ENCODE data around the gene DIAPH2. TPM values are rescaled to one million over a fixed set of nuclear protein-coding genes. Genes with fewer than 3 reads are reported as not detected.

The DIAPH2 gene
- total RNA-seq, 1 experiment from 2014 or later: 10.9 TPM

GRCh38 chrX:96989830-96990571 is 305.4 kb downstream of the DIAPH2 start:
- no TSS peak for BruUV-seq (replicated peaks)
- Histone ChIP-seq H3K9me2 (ENCODE audit: insufficient read depth) (no peaks in the 10 kb centered on the region), H3K36me3 (ENCODE audit: control insufficient read depth in 1 of 2, insufficient read depth in 2 of 2, low read length in 2 of 2) (no peaks in the 10 kb centered on the region), H3K9me3 (ENCODE audit: control insufficient read depth in 1 of 2, insufficient read depth in 1 of 2, low read depth in 1 of 2, low read length in 2 of 2) (no peaks in the 10 kb centered on the region), H3K4me1 (ENCODE audit: control insufficient read depth in 1 of 2, insufficient read depth in 2 of 2, low read length in 2 of 2) (no peaks in the 10 kb centered on the region), H2AFZ (ENCODE audit: low read depth, low read length, poor library complexity, severe bottlenecking) (no peak overlapping the region), H4K20me1 (ENCODE audit: insufficient read depth) (no peaks in the 10 kb centered on the region), H3K27ac (ENCODE audit: low read depth, low read length) (no peak overlapping the region), H3K79me2 (ENCODE audit: insufficient read depth, low read length) (no peaks in the 10 kb centered on the region), H3K4me3 (replicated peaks in 1 of 2; ENCODE audit: low read depth in 1 of 2, low read length in 2 of 2) (no peak overlapping the region), H3K27me3 (ENCODE audit: insufficient read depth, low read length) (no peaks in the 10 kb centered on the region), H3K9ac (ENCODE audit: low read length) (no peak overlapping the region), H3K4me2 (ENCODE audit: low read length) (no peak overlapping the region)
- ChIA-PET POLR2A (no interaction called here), CTCF (no interaction called here), RAD21 (ENCODE audit: low non-redundant PET in 1 of 2, low total read pairs in 2 of 2, uncharacterized antibody in 2 of 2, unreplicated experiment in 2 of 2) (no interaction called here)
- no peak for ATAC-seq
- TF ChIP-seq ZFX (IDR thresholded peaks at IDR 0.05) (no peak), ATF3 (IDR thresholded peaks at IDR 0.05) (no peak), POLR2AphosphoS5 (IDR thresholded peaks at IDR 0.05; ENCODE audit: low read depth, low read length) (no peak)
- intact Hi-C loops (cut with micrococcal nuclease): no loop called here
- DNase-seq (ENCODE audit: low read depth, low spot score): no peak

- ChIA-PET POLR2A (no interaction called here), RAD21 (ENCODE audit: low non-redundant PET in 1 of 2, low total read pairs in 2 of 2, uncharacterized antibody in 2 of 2, unreplicated experiment in 2 of 2) (no interaction called here), CTCF (no interaction called here)
- no TSS peak for BruUV-seq (replicated peaks)
- H3K9ac ChIP-seq (ENCODE audit: low read length): no peak overlapping the region
- H3K36me3 ChIP-seq (ENCODE audit: control insufficient read depth in 1 of 2, insufficient read depth in 2 of 2, low read length in 2 of 2): no peaks in the 10 kb centered on the region
- H3K4me3 ChIP-seq (replicated peaks in 1 of 2; ENCODE audit: low read depth in 1 of 2, low read length in 2 of 2): no peak overlapping the region
- no peaks in the 10 kb centered on the region for H3K9me3 ChIP-seq (ENCODE audit: control insufficient read depth in 1 of 2, insufficient read depth in 1 of 2, low read depth in 1 of 2, low read length in 2 of 2)
- H4K20me1 ChIP-seq (ENCODE audit: insufficient read depth): no peaks in the 10 kb centered on the region
- no peak overlapping the region for H3K27ac ChIP-seq (ENCODE audit: low read depth, low read length)
- ATAC-seq (no peak), DNase-seq (ENCODE audit: low read depth, low spot score) (no peak)
- H3K9me2 ChIP-seq (ENCODE audit: insufficient read depth): no peaks in the 10 kb centered on the region
- no peak overlapping the region for H2AFZ ChIP-seq (ENCODE audit: low read depth, low read length, poor library complexity, severe bottlenecking)
- no peak overlapping the region for H3K4me2 ChIP-seq (ENCODE audit: low read length)
- H3K4me1 ChIP-seq (ENCODE audit: control insufficient read depth in 1 of 2, insufficient read depth in 2 of 2, low read length in 2 of 2): no peaks in the 10 kb centered on the region
- no peaks in the 10 kb centered on the region for H3K27me3 ChIP-seq (ENCODE audit: insufficient read depth, low read length)
- no peaks in the 10 kb centered on the region for H3K79me2 ChIP-seq (ENCODE audit: insufficient read depth, low read length)
- intact Hi-C loops (cut with micrococcal nuclease): no loop called here
- no peak for TF ChIP-seq ATF3 (IDR thresholded peaks at IDR 0.05)
- no peak for TF ChIP-seq YY1 (IDR thresholded peaks at IDR 0.05; ENCODE audit: extremely low read depth, insufficient replicate concordance, low read depth, low read length)
- TF ChIP-seq MAX (IDR thresholded peaks at IDR 0.05): no peak
- TF ChIP-seq RAD21 (IDR thresholded peaks at IDR 0.05; ENCODE audit: low read depth): no peak
- TF ChIP-seq CEBPB (IDR thresholded peaks at IDR 0.05; ENCODE audit: low read depth): no peak
- no peak for TF ChIP-seq SP1 (IDR thresholded peaks at IDR 0.05; ENCODE audit: low read depth)
- no peak for TF ChIP-seq POLR2A (IDR thresholded peaks at IDR 0.05; ENCODE audit: borderline replicate concordance, extremely low read depth, insufficient read depth, insufficient read length)
- TF ChIP-seq EZH2phosphoT487 (IDR thresholded peaks at IDR 0.05; ENCODE audit: borderline replicate concordance): no peak
- no peak for TF ChIP-seq REST (IDR thresholded peaks at IDR 0.05; ENCODE audit: low read depth)
- no peak for TF ChIP-seq FOSL1 (IDR thresholded peaks at IDR 0.05; ENCODE audit: low read depth)
- TF ChIP-seq ZFX (IDR thresholded peaks at IDR 0.05): no peak
- TF ChIP-seq CTCF (IDR thresholded peaks at IDR 0.05 in 2 of 3, conservative IDR thresholded peaks at IDR 0.05 in 1 of 3; ENCODE audit: borderline replicate concordance in 1 of 3, insufficient read depth in 1 of 3, low read depth in 2 of 3, low read length in 2 of 3): no peak
- TF ChIP-seq EZH2 (IDR thresholded peaks at IDR 0.05): no peak
- TF ChIP-seq CBX3 (IDR thresholded peaks at IDR 0.05; ENCODE audit: low read depth): no peak
Observed at GRCh38 chrX:96994093-96994492, 309.5 kb downstream of the DIAPH2 start.

Measured in HCT116 (cell line).